Left ventricle myocardium inferior (tissue), 1 donor: ENCODE results near the gene PLCB3. TPM values are rescaled to one million over a fixed set of nuclear protein-coding genes. Genes with fewer than 3 reads are reported as not detected.

Source experiments
- DNase-seq: peaks from one replicate; pipeline ENCODE4 v3.0.0-alpha.2; 2020
- H3K27ac ChIP-seq: fragments of 200-600 bp; replicated peaks from 2 replicates; pipeline ENCODE4 v1.8.0; 2021
- H3K27me3 ChIP-seq: fragments of 200-600 bp; 2 replicates; pipeline ENCODE4 v1.8.0; 2021; ENCODE audit warnings: low read depth
- H3K36me3 ChIP-seq: fragments of 200-600 bp; 2 replicates; pipeline ENCODE4 v1.8.0; 2021
- H3K4me1 ChIP-seq: fragments of 200-600 bp; 2 replicates; pipeline ENCODE4 v1.8.0; 2021
- H3K4me3 ChIP-seq: fragments of 200-600 bp; 2 replicates; pipeline ENCODE4 v1.8.0; 2021; ENCODE audit warnings: mild to moderate bottlenecking, moderate library complexity
- H3K9me3 ChIP-seq: fragments of 200-600 bp; replicated peaks from 2 replicates; pipeline ENCODE4 v1.8.0; 2021
- CTCF ChIP-seq: fragments of 200-600 bp; IDR thresholded peaks from 2 replicates; pipeline ENCODE4 v1.8.0; 2021; ENCODE audit warnings: antibody characterized with exemption, mild to moderate bottlenecking, borderline replicate concordance
- intact Hi-C: fragments of 100-400 bp; cut with micrococcal nuclease; formaldehyde crosslinking; loops from one replicate; pipeline ENCODE4 v1.11.0; 2022
- total RNA-seq: library from RNA; stranded (reverse); fragmentation: NEBNext Ultra II Directional; extraction: Animal tissue kit (Norgen Biotek cat#: 25700); gene quantifications from one replicate; pipeline ENCODE4 v1.2.1, GENCODE V29; 2021
- donor health status: DM: no; HTN: yes; CAD: no; lungs with severe emphysema.

The PLCB3 gene
- total RNA-seq, 1 donor from 2014 or later, result 10.0 TPM

GRCh38 chr11:64294774-64295173, 43.4 kb downstream of the PLCB3 start:
- TF ChIP-seq CTCF, result no peak
- H3K27ac ChIP-seq, result no peak overlapping the region
- H3K4me1 ChIP-seq, result peaks cover 28% of the 10 kb centered on the region
- H3K36me3 ChIP-seq, result no peaks in the 10 kb centered on the region
- no peaks in the 10 kb centered on the region for H3K9me3 ChIP-seq
- H3K4me3 ChIP-seq, result no peak overlapping the region
- DNase-seq, result no peak
- intact Hi-C loops, result no loop called here
- H3K27me3 ChIP-seq, result peaks cover 100% of the 10 kb centered on the region

- peaks cover 38% of the 10 kb centered on the region for H3K4me1 ChIP-seq
- H3K36me3 ChIP-seq, result no peaks in the 10 kb centered on the region
- intact Hi-C loops, result no loop called here
- DNase-seq, result no peak
- no peak for TF ChIP-seq CTCF
- no peak overlapping the region for H3K27ac ChIP-seq
- H3K4me3 ChIP-seq, result no peak overlapping the region
- H3K9me3 ChIP-seq, result no peaks in the 10 kb centered on the region
- peaks cover 100% of the 10 kb centered on the region for H3K27me3 ChIP-seq
These were observed 44.4 kb downstream of the PLCB3 start for GRCh38 chr11:64295760-64296159.

- Histone ChIP-seq H3K27ac (no peak overlapping the region), H3K27me3 (peaks cover 96% of the 10 kb centered on the region), H3K4me1 (peaks cover 40% of the 10 kb centered on the region), H3K4me3 (no peak overlapping the region), H3K36me3 (no peaks in the 10 kb centered on the region), H3K9me3 (no peaks in the 10 kb centered on the region)
- intact Hi-C loops, result no loop called here
- no peak for DNase-seq
- TF ChIP-seq CTCF, result no peak
These were observed 44.9 kb downstream of the PLCB3 start for GRCh38 chr11:64296236-64296635.

- intact Hi-C loops, result no loop called here
- H3K4me3 ChIP-seq, result no peak overlapping the region
- peaks cover 35% of the 10 kb centered on the region for H3K4me1 ChIP-seq
- TF ChIP-seq CTCF, result no peak
- no peaks in the 10 kb centered on the region for H3K9me3 ChIP-seq
- no peak overlapping the region for H3K27ac ChIP-seq
- DNase-seq, result no peak
- peaks cover 88% of the 10 kb centered on the region for H3K27me3 ChIP-seq
- H3K36me3 ChIP-seq, result no peaks in the 10 kb centered on the region
These were observed 45.7 kb downstream of the PLCB3 start for GRCh38 chr11:64296830-64297698.

- no peak overlapping the region for H3K27ac ChIP-seq
- peaks cover 80% of the 10 kb centered on the region for H3K27me3 ChIP-seq
- no peak for DNase-seq
- intact Hi-C loops, result no loop called here
- TF ChIP-seq CTCF, result no peak
- no peak overlapping the region for H3K4me3 ChIP-seq
- H3K4me1 ChIP-seq, result peaks cover 28% of the 10 kb centered on the region
- H3K36me3 ChIP-seq, result no peaks in the 10 kb centered on the region
- H3K9me3 ChIP-seq, result no peaks in the 10 kb centered on the region
These were observed 46.5 kb downstream of the PLCB3 start for GRCh38 chr11:64297699-64298358.
